Adrenal gland (tissue), 12 donors: ENCODE measurements around the gene ZNF827. TPM values are rescaled to one million over a fixed set of nuclear protein-coding genes. Genes with fewer than 3 reads are reported as not detected.

Experiments used
- DNase-seq, 7 donors: peaks; one replicate each; pipeline ENCODE4 v3.0.0-alpha.2; 2019 to 2020
- H3K27ac ChIP-seq, 5 donors: fragments of 200-600 bp; sonication (generic) in 4 of 5; 1 replicate in 3 of 5; 2 replicates in 2 of 5; pipeline versions ENCODE4 v1.5.1 to v1.8.0; 2016 to 2020; ENCODE audit warnings: mild to moderate bottlenecking in 1 of 5
- H3K27me3 ChIP-seq: fragments of 200-600 bp; 2 replicates; pipeline ENCODE4 v1.8.0; 2021
- H3K36me3 ChIP-seq, 2 donors: fragments of 200-600 bp; replicated peaks in 1 of 2; 1 replicate in 1 of 2; 2 replicates in 1 of 2; pipeline versions ENCODE4 v1.5.1 to v1.8.0; 2018 to 2022
- H3K4me1 ChIP-seq, 2 donors: fragments of 200-600 bp; replicated peaks in 1 of 2; 1 replicate in 1 of 2; 2 replicates in 1 of 2; pipeline versions ENCODE4 v1.5.1 to v1.8.0; 2018 to 2021
- H3K4me3 ChIP-seq, 4 donors: fragments of 200-600 bp; sonication (generic) in 3 of 4; one replicate each; pipeline ENCODE4 v1.5.1; 2016 to 2018
- H3K9me3 ChIP-seq, 3 donors: fragments of 200-600 bp; sonication (generic) in 1 of 3; replicated peaks in 1 of 3; 1 replicate in 2 of 3; 2 replicates in 1 of 3; pipeline versions ENCODE4 v1.5.1 to v1.8.0; 2016 to 2021
- CTCF ChIP-seq, 6 experiments: fragments of 450-650 bp in 4 of 6; fragments of 200-600 bp in 2 of 6; sonication (generic) in 1 of 6; IDR thresholded peaks; 1 replicate in 5 of 6; 2 replicates in 1 of 6; pipeline versions ENCODE4 v1.5.1 to v1.8.0; 2016 to 2021; ENCODE audit warnings: antibody characterized with exemption in 6 of 6, mild to moderate bottlenecking in 2 of 6, moderate library complexity in 1 of 6
- POLR2A ChIP-seq, 2 donors: fragments of 450-650 bp; IDR thresholded peaks; one replicate each; pipeline ENCODE4 v1.6.1; 2017; ENCODE audit warnings: antibody characterized with exemption in 2 of 2, mild to moderate bottlenecking in 2 of 2, moderate library complexity in 1 of 2
- WGBS, 4 donors: extraction: QIAGEN DNeasy Blood & Tissue Kit in 2 of 4; methylation state at CpG; one replicate each; pipeline versions ENCODE4 v1.1.5 to v1.1.7; 2013 to 2017; 5-methylcytosine and 5-hydroxymethylcytosine counted together
- intact Hi-C, 2 donors: fragments of 100-400 bp; cut with DNase I; formaldehyde crosslinking; loops; one replicate each; pipeline versions ENCODE4 v1.14.1 to v1.15.0; 2022 to 2023
- polyA plus RNA-seq, 3 donors: library from polyadenylated mRNA; stranded (reverse); fragments of 200-250 nt in 2 of 3; fragments of 350-450 nt in 1 of 3; fragmentation: Illumina TruSeq in 1 of 3; extraction: RNeasy Lipid Tissue Mini Kit (QIAGEN cat#74804) in 1 of 3; gene quantifications; one replicate each; pipeline ENCODE4 v1.2.3, GENCODE V29; 2013 to 2014
- total RNA-seq, 9 donors: library from RNA; depleted of rRNA in 4 of 9; stranded (reverse); fragments of >200 nt in 4 of 9; fragments of 120-200 nt in 1 of 9; fragmentation: NEBNext Ultra II Directional in 1 of 9; extraction: Animal tissue kit (Norgen Biotek cat#: 25700) in 1 of 9; gene quantifications; one replicate each; pipeline versions ENCODE4 v1.1.0 to v1.2.4, GENCODE V29; 2013 to 2023
- donor health status: healthy with polysubstance abuse.
- donor health status: Bipolar disorder and iron deficiency.
- donor health status: DM: yes; HTN: yes; CAD: no.
- donor health status: DM: no; HTN: no; CAD: no.
- donor health status: DM: no; HTN: no; CAD: no.
- donor health status: DM: yes; HTN: yes; CAD: no.

The ZNF827 gene
- total and polyA plus RNA-seq, 12 donors, result 8.0 to 37.1 (median 22.7) TPM

DNA sequence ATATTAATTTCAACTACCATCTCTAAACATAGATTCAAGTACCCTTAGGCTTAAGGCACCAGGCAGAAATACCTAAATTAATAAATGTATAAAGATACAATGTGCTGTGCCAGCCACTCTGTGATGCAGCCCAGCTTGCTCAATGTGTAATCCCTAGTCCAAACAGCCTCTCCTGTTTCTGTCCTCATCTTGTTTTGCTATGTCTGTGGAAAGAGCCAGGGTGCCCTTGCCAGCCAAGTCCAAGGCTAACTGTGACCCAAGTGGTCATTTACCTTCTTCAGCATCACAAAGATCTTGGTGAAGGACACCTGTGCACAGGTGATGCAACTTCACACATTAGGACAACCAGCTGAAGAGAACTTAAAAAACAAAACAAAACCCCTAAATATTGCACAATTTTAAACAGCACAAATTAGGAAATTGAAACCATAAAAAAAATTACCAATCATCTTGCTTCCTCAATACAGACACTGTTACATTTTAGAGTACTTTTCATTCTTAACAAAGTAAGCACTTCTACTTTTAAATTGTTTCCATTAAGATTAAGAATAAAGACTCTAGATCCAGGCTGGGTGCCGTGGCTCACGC lies 169.1 kb downstream of the ZNF827 start:
- intact Hi-C loops, result no loop called here
- Histone ChIP-seq H3K27me3 (no peaks in the 10 kb centered on the region), H3K4me3 (no peak overlapping the region), H3K4me1 (no peaks in the 10 kb centered on the region), H3K36me3 (peaks cover 0 to 27% of the 10 kb centered on the region in 2 donors), H3K9me3 (no peaks in the 10 kb centered on the region), H3K27ac (no peak overlapping the region)
- DNase-seq, result peak in 1 of 7 donors; percentile 27
- 74 to 97% (median 87%) methylated on average over 2 of the region's 2 CpGs for WGBS, 4 donors
- TF ChIP-seq CTCF (IDR thresholded peaks at IDR 0.05), result no peak
- no peak for TF ChIP-seq POLR2A (IDR thresholded peaks at IDR 0.05)

GRCh38 chr4:145766273-145766672 lies 172.3 kb downstream of the ZNF827 start:
- Histone ChIP-seq H3K9me3 (no peaks in the 10 kb centered on the region), H3K36me3 (peaks cover 0 to 31% of the 10 kb centered on the region in 2 donors), H3K4me3 (no peak overlapping the region), H3K27ac (no peak overlapping the region), H3K4me1 (no peaks in the 10 kb centered on the region), H3K27me3 (no peaks in the 10 kb centered on the region)
- intact Hi-C loops, result no loop called here
- WGBS, 4 donors, result 98 to 100% (median 99%) methylated on average over 5 of the region's 5 CpGs
- no peak for DNase-seq
- TF ChIP-seq CTCF (IDR thresholded peaks at IDR 0.05) (no peak), POLR2A (IDR thresholded peaks at IDR 0.05) (no peak)

- Histone ChIP-seq H3K36me3 (peaks cover 0 to 41% of the 10 kb centered on the region in 2 donors), H3K9me3 (no peaks in the 10 kb centered on the region), H3K27ac (no peak overlapping the region), H3K27me3 (no peaks in the 10 kb centered on the region), H3K4me1 (no peaks in the 10 kb centered on the region), H3K4me3 (no peak overlapping the region)
- TF ChIP-seq CTCF (IDR thresholded peaks at IDR 0.05) (no peak), POLR2A (IDR thresholded peaks at IDR 0.05) (no peak)
- DNase-seq, result no peak
- intact Hi-C loops, result no loop called here
- 93 to 98% (median 96%) methylated on average over 4 of the region's 4 CpGs for WGBS, 4 donors
Observed at GRCh38 chr4:145763399-145763798, 175.2 kb downstream of the ZNF827 start.

DNA sequence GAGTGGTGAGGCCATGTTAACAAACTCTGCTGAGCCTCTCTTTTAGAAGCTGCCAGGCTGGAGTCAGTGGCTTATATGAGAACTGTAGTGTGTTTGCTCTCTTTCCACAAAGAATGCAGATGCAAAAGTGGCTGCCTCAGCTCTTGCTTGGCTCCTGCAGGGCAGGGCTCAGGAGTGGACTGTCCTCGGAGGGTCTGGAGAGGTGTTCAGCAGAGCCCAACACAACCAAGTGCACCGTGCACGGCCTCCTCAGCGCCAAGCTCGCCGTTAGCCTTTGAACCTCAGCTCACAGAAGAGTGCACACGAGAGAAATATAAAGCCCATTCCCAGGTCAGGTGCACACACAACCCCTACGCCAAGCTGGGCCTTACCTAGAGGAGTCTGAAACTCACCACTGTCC lies 175.9 kb downstream of the ZNF827 start:
- H3K36me3 ChIP-seq, result peaks cover 0 to 41% of the 10 kb centered on the region in 2 donors
- DNase-seq, result no peak
- H3K27me3 ChIP-seq, result no peaks in the 10 kb centered on the region
- intact Hi-C loops, result no loop called here
- TF ChIP-seq CTCF (IDR thresholded peaks at IDR 0.05) (no peak), POLR2A (IDR thresholded peaks at IDR 0.05) (no peak)
- H3K27ac ChIP-seq, result no peak overlapping the region
- H3K9me3 ChIP-seq, result no peaks in the 10 kb centered on the region
- no peaks in the 10 kb centered on the region for H3K4me1 ChIP-seq
- WGBS, 4 donors, result 89 to 98% (median 95%) methylated on average over 2 to 8 of the region's 8 CpGs
- H3K4me3 ChIP-seq, result no peak overlapping the region
